GM21447 (cell line): ENCODE results near the gene PPP2R5A.

Source experiments
- ATAC-seq: cut with Tn5 transposase; IDR thresholded peaks from one replicate; pipeline ENCODE4 v1.9.1; 2021; ENCODE audit not compliant: unreplicated experiment

The PPP2R5A gene

DNA sequence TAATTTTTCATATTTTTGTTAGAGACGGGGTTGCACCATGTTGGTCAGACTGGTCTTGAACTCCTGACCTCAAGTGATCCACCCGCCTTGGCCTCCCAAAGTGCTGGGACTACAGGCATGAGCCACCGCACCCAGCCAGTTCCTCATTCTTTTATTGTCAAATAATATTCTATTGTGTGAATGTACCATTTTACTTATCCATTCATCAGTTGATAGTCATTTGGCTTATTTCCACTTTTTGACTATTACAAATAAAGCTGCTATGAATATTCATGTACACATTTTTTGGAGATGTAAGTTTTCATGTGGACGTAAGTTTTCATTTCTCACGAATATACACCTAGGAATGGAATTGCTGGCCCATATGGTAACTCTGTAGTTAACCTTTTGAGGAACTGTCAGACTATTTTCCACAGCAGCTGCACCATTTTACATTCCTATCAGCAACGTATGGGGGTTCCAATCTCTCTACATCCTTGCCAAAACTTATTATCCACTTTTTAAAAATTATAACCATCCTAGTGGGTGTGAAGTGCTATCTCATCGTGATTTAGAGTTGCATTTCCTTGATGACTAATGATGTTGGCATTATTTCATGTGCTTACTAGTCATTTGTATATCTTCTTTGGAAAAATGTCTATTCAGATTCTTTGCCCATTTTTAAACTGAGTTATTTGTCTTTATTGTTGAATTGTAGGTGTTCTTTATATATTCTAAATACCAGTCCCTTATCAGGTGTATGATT lies 116.8 kb downstream of the PPP2R5A start:
- ATAC-seq, result no peak

DNA sequence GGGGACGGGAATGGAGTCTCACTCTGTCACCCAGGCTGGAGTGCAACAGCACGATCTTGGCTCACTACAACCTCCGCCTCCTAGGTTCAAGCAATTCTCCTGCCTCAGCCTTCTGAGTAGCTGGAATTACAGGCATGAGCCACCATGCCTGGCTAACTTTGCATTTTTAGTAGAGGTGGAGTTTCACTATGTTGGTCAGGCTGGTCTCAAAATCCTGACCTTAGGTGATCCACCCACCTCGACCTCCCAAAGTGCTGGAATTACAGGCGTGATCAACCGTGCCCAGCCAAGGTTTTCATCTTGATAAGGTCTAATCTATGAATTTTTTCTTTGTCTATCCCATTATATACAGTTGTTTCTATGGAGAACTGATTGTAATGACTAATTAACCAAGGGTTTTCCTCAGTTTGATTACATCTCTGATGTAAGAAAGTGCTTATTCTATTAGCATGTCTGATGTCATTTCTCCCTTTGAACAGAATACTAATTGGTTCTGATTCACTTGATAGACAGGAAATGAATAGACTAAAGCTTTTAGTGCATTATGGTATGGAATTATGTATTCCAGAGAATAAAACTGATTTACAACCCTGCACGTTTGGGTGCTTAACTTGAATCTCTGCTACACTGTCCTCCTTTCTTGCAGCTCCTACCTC lies 117.6 kb downstream of the PPP2R5A start:
- ATAC-seq, result no peak

DNA sequence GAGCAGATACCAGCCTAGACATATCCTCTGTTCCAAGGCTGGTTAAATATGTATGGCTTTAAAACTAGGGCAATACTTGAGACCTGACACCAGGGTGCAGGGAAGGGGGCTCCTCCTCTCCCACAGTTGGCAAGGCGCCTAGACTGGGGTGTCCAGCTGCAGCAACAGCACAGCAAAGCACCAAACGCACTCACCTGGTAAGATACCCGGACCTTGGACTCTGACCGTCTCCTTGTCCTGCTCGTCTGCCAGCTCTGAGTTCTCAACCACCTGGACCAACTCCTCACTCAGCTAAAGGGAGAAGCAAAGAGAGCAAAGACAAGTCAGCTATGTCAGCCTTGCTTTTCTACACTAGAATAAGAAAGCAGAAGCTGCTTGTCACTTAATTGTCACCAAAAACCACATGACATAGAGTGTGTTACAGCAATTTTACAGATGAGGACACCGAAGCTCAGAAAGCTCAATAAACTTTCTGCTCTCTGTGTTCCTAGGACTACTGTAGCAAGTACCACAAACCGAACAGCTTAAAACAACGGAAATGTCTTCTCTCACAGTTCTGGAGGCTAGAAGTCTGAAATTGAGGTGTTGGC lies 125.1 kb downstream of the PPP2R5A start:
- no peak for ATAC-seq
